Uterus (tissue), 2 donors: Measurements from ENCODE around the gene MAPKAPK3.

Source experiments
- CTCF ChIP-seq, 4 experiments: fragments of 200-600 bp in 2 of 4; fragments of 450-650 bp in 2 of 4; sonication (generic) in 2 of 4; IDR thresholded peaks; one replicate each; pipeline ENCODE4 v1.5.1; 2016 to 2019; ENCODE audit warnings: antibody characterized with exemption in 4 of 4, mild to moderate bottlenecking in 2 of 4, moderate library complexity in 1 of 4
- POLR2A ChIP-seq, 2 donors: fragments of 450-650 bp; IDR thresholded peaks; one replicate each; pipeline ENCODE4 v1.6.1; 2016; ENCODE audit warnings: antibody characterized with exemption in 2 of 2, mild to moderate bottlenecking in 1 of 2, moderate library complexity in 1 of 2

- TF ChIP-seq POLR2A (IDR thresholded peaks at IDR 0.05), result no peak
- no peak for TF ChIP-seq CTCF (IDR thresholded peaks at IDR 0.05)
These were observed 32.6 kb upstream of the MAPKAPK3 start for GRCh38 chr3:50584391-50584790.
